ENCODE data around the gene NT5DC4. TPM values are rescaled to one million over a fixed set of nuclear protein-coding genes. Genes with fewer than 3 reads are reported as not detected.

Gene NT5DC4
- total RNA-seq, 1 experiment from 2014 or later: not detected

GRCh38 chr2:112762276-112762675, 41.5 kb downstream of the NT5DC4 start:
- ATAC-seq (no peak), DNase-seq (ENCODE audit: low read depth, low spot score) (no peak)
- Histone ChIP-seq H3K4me1 (ENCODE audit: control insufficient read depth, insufficient read depth, low read length) (peaks cover 11% of the 10 kb centered on the region), H3K36me3 (ENCODE audit: control insufficient read depth, insufficient read depth, low read length) (peaks cover 35% of the 10 kb centered on the region), H3K4me3 (ENCODE audit: low read depth in 2 of 2, low read length in 2 of 2) (no peak overlapping the region), H3K27me3 (ENCODE audit: control insufficient read depth, insufficient read depth, low read length) (no peaks in the 10 kb centered on the region), H3K9me3 (ENCODE audit: control insufficient read depth, insufficient read depth, low read depth, low read length) (no peaks in the 10 kb centered on the region), H3K27ac (ENCODE audit: low read length) (peak overlapping the region; percentile 34)
- ChIA-PET POLR2A (interaction anchor here (0.6 kb wide), 2 partner anchors 14 to 39 kb away, joined by 3 to 8 read pairs; no protein-coding TSS in a partner anchor), CTCF (interaction anchor here (0.8 kb wide), 1 partner anchor 14 kb away, joined by 4 read pairs; no protein-coding TSS in a partner anchor)
- BruUV-seq (replicated peaks): no TSS peak
- in situ Hi-C loops (cut with HindIII; ENCODE audit: low pct_unique_long_range_greater_than_20kb, low sequenced_read_pairs): no loop called here
- intact Hi-C loops (cut with micrococcal nuclease; ENCODE audit: unreplicated experiment): no loop called here
- TF ChIP-seq TCF7L2 (IDR thresholded peaks at IDR 0.05; ENCODE audit: low read depth, low read length) (no peak), CTCF (IDR thresholded peaks at IDR 0.05) (no peak), SIN3A (IDR thresholded peaks at IDR 0.05; ENCODE audit: borderline replicate concordance, insufficient read depth, low read depth, low read length) (no peak), POLR2AphosphoS5 (IDR thresholded peaks at IDR 0.05; ENCODE audit: low read depth, low read length) (no peak), REST (IDR thresholded peaks at IDR 0.05; ENCODE audit: insufficient read depth in 1 of 2, low read depth in 2 of 2, low read length in 1 of 2) (no peak)

DNA sequence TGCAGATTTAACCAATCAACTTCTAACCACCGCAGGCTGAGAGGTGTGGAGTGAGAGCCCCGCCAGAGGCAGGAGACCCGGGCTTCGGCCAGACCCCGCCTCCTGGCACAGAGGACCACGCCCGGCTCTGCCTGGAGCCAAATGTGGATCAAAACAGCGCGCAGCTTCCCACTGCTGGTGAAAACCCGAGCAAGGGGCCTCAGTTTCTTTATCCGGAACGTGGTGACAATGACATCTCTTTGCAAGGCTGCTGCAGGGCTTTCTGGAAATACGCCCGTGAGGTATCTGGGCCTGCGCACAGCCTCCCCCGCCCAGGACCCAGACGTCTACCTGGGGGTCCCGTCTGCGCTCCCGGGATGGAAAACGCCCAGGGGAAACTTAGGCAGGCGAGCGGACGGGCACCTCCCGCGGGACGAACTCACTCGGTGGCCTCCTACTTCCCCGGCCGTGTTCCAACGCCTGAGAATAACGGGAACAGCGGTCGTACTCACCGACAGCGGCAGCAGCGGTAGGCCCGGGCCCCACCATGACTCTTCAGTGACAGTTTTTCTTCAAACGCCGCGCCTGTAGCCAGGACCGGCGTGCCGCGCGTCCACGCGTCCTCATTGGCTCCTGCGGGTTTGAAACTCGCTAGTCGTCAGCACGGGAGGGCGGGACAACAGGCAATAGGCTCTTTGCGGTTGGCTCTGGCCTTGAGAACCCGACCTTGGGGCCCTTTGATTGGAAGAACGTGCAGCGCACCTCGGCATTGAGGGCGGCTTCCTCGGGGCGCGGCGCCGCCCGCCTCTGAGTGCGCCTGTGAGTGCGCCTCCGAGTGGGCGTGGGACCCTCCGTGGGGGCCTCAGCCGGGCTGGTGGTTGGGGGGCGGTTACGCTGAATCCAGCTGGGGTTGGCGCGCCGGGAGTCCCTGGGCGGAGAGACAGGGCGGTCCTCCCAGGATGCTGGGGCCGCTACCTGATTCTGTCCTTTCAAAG, 43.5 kb downstream of the NT5DC4 start, which contains the start of gene CKAP2L:
Gene CKAP2L, minus strand, starts transcription at position 539 of the 974 bp plus-strand sequence. Its CDS starts 11 bp downstream, at position 528.
- ATAC-seq (peak; percentile 98), DNase-seq (ENCODE audit: low read depth, low spot score) (peak; percentile 93)
- CTCF ChIA-PET: interaction anchor here (0.8 kb wide), 1 partner anchor 139 kb away, joined by 4 read pairs; no protein-coding TSS in a partner anchor
- TF ChIP-seq REST (IDR thresholded peaks at IDR 0.05; ENCODE audit: insufficient read depth in 1 of 2, low read depth in 2 of 2, low read length in 1 of 2) (no peak), TCF7L2 (IDR thresholded peaks at IDR 0.05; ENCODE audit: low read depth, low read length) (peak; percentile 93), POLR2AphosphoS5 (IDR thresholded peaks at IDR 0.05; ENCODE audit: low read depth, low read length) (peak; percentile 65), SIN3A (IDR thresholded peaks at IDR 0.05; ENCODE audit: borderline replicate concordance, insufficient read depth, low read depth, low read length) (peak; percentile 100)
- peaks cover 11% of the 10 kb centered on the region for H3K4me1 ChIP-seq (ENCODE audit: control insufficient read depth, insufficient read depth, low read length)
- H3K27ac ChIP-seq (ENCODE audit: low read length): peak within 1 kb of the TSS; percentile 90
- H3K36me3 ChIP-seq (ENCODE audit: control insufficient read depth, insufficient read depth, low read length): peaks cover 22% of the 10 kb centered on the region
- H3K9me3 ChIP-seq (ENCODE audit: control insufficient read depth, insufficient read depth, low read depth, low read length): no peaks in the 10 kb centered on the region; the same call in 1 of the 2 replicates
- H3K27me3 ChIP-seq (ENCODE audit: control insufficient read depth, insufficient read depth, low read length): no peaks in the 10 kb centered on the region
- peak within 1 kb of the TSS; percentile 81 to 88 for H3K4me3 ChIP-seq (ENCODE audit: low read depth in 2 of 2, low read length in 2 of 2)
- intact Hi-C loops (cut with micrococcal nuclease; ENCODE audit: unreplicated experiment) (no loop called here), in situ Hi-C loops (cut with HindIII; ENCODE audit: low pct_unique_long_range_greater_than_20kb, low sequenced_read_pairs) (no loop called here)
- TSS peak; percentile 87 for BruUV-seq (replicated peaks)
- POLR2A ChIA-PET: no interaction called here

Data from Panc1 (cell line).